GM12801 (cell line): ENCODE measurements around the gene PMAIP1.

Experiments
- TF ChIP-seq, protein P1 (sequence below): IDR thresholded peaks from one replicate; pipeline ENCODE4 v1.5.1; 2011; ENCODE audit warnings: control low read depth; ENCODE audit not compliant: insufficient read length; ENCODE audit errors: extremely low read depth

Gene PMAIP1

GRCh38 chr18:59950215-59950944, 50.6 kb downstream of the PMAIP1 start:
- TF ChIP-seq, protein P1, sequence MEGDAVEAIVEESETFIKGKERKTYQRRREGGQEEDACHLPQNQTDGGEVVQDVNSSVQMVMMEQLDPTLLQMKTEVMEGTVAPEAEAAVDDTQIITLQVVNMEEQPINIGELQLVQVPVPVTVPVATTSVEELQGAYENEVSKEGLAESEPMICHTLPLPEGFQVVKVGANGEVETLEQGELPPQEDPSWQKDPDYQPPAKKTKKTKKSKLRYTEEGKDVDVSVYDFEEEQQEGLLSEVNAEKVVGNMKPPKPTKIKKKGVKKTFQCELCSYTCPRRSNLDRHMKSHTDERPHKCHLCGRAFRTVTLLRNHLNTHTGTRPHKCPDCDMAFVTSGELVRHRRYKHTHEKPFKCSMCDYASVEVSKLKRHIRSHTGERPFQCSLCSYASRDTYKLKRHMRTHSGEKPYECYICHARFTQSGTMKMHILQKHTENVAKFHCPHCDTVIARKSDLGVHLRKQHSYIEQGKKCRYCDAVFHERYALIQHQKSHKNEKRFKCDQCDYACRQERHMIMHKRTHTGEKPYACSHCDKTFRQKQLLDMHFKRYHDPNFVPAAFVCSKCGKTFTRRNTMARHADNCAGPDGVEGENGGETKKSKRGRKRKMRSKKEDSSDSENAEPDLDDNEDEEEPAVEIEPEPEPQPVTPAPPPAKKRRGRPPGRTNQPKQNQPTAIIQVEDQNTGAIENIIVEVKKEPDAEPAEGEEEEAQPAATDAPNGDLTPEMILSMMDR = no peak

DNA sequence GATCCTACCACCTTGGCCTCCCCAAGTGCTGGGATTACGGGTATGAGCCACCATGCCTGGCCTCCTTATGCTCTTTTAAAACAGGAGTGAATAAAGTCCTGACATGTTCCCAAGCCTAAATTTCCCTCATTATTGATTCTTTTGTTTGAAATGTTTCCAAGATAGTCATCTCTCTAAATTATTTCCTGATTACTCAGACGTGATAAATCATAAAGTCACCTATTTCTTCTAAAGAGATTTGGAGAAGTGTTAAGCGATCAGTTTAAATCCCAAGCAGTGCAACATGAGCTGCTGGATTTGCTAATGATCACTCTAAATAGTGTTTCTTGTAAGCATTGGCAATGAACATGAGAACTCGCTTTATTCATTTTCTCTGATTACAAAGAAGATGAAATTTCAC, 51.8 kb downstream of the PMAIP1 start:
- TF ChIP-seq, protein P1 = no peak

DNA sequence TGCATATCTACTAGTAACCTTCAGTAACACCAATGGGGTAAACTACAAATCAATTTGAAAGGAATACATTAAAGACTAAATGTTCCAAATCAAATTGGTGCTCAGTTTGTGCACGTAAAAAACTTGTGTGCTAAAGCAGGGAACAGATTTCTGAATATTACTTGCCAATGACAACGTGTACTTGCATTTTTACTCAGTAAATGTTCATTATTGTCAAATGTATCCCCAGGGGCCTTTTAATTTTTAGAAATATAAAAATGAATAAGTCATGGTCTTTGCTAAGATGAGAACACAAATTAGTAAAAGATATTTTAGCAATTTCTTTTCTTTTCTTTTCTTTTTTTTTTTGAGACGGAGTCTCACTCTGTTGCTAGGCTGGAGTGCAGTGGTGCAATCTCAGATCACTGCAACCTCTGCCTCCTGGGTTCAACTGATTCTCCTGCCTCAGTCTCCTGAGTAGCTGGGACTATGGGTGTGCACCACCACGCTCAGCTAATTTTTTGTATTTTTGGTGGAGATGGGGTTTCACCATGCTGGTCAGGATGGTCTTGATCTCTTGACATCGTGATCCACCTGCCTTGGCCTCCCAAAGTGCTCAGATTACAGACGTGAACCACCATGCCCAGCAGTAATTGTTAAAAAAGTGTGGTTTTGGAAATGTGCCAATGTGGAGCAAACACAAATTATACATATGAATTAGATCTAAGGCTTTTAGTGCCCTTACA, 52.6 kb downstream of the PMAIP1 start:
- TF ChIP-seq, protein P1 = no peak
